Endodermal cell (in vitro differentiated cells): Measurements from ENCODE around the gene PPARG. TPM values are rescaled to one million over a fixed set of nuclear protein-coding genes. Genes with fewer than 3 reads are reported as not detected.
"Not testable (repeated sequence)": the region's sequence is repeated elsewhere in the genome, so short reads cannot be mapped to it uniquely, and the experiment has no call there.

Experiments
- DNase-seq: peaks from one replicate; pipeline ENCODE4 v3.0.0-alpha.2; 2017
- H3K27ac ChIP-seq: 2 replicates; pipeline ENCODE4 v1.5.1; 2013; ENCODE audit warnings: mild to moderate bottlenecking, low read depth, low read length, moderate library complexity
- H3K27me3 ChIP-seq: 2 replicates; pipeline ENCODE4 v1.6.1; 2013; ENCODE audit warnings: mild to moderate bottlenecking, low read length, moderate library complexity; ENCODE audit not compliant: insufficient read depth, control insufficient read depth, poor library complexity, severe bottlenecking
- H3K36me3 ChIP-seq: 2 replicates; pipeline ENCODE4 v1.7.0; 2013; ENCODE audit warnings: mild to moderate bottlenecking, low read length, moderate library complexity; ENCODE audit not compliant: control insufficient read depth, insufficient read depth
- H3K4me1 ChIP-seq: one replicate; pipeline ENCODE4 v1.7.0; 2013; ENCODE audit warnings: low read length; ENCODE audit not compliant: control insufficient read depth, insufficient read depth
- H3K4me3 ChIP-seq: 2 replicates; pipeline ENCODE4 v1.5.1; 2013; ENCODE audit warnings: mild to moderate bottlenecking, low read length, moderate library complexity
- H3K9ac ChIP-seq: 2 replicates; pipeline ENCODE4 v1.6.1; 2013; ENCODE audit warnings: mild to moderate bottlenecking, low read length, moderate library complexity; ENCODE audit not compliant: poor library complexity, severe bottlenecking; ENCODE audit errors: extremely low read depth
- H3K9me3 ChIP-seq: 2 replicates; pipeline ENCODE4 v1.6.1; 2013; ENCODE audit warnings: mild to moderate bottlenecking, low read length, moderate library complexity; ENCODE audit not compliant: control insufficient read depth
- H3K27ac Mint-ChIP-seq: 2 replicates; pipeline ENCODE4 v1.8.0; 2020; ENCODE audit warnings: mixed read lengths
- H3K27me3 Mint-ChIP-seq: 2 replicates; pipeline ENCODE4 v1.8.0; 2021; ENCODE audit warnings: mild to moderate bottlenecking, mixed read lengths; ENCODE audit not compliant: insufficient read depth
- H3K36me3 Mint-ChIP-seq: 2 replicates; pipeline ENCODE4 v1.8.0; 2020; ENCODE audit warnings: low read depth, mixed read lengths
- H3K4me1 Mint-ChIP-seq: 2 replicates; pipeline ENCODE4 v1.8.0; 2020; ENCODE audit warnings: mixed read lengths
- H3K4me3 Mint-ChIP-seq: 2 replicates; pipeline ENCODE4 v1.8.0; 2020; ENCODE audit warnings: mild to moderate bottlenecking, moderate library complexity, mixed read lengths
- H3K9me3 Mint-ChIP-seq: 2 replicates; pipeline ENCODE4 v1.8.0; 2020; ENCODE audit warnings: mild to moderate bottlenecking, mixed read lengths
- WGBS, 2 experiments: methylation state at CpG; one replicate each; pipeline versions ENCODE4 v1.1.5 to v1.1.7; 2013; ENCODE audit warnings: missing lambda C conversion rate in 2 of 2, mixed read lengths in 1 of 2; ENCODE audit not compliant: insufficient coverage in 1 of 2, insufficient read length in 1 of 2; 5-methylcytosine and 5-hydroxymethylcytosine counted together
- total RNA-seq, 2 donors: library from RNA; stranded (reverse); fragmentation: NEBNext Ultra II Directional in 1 of 2; extraction: Animal tissue kit (Norgen Biotek cat#: 25700) in 1 of 2; gene quantifications; 2 replicates in 1 of 2; 3 replicates in 1 of 2; pipeline ENCODE4 v1.2.1, GENCODE V29; 2021
- TF ChIP-seq, protein P1 (sequence below): fragments of 200-600 bp; sonication (generic); conservative IDR thresholded peaks from 2 replicates; pipeline ENCODE4 v1.5.0; 2021; ENCODE audit warnings: antibody characterized with exemption, mild to moderate bottlenecking

Gene PPARG
- total RNA-seq, 2 donors from 2014 or later, result 3.8 to 4.5 TPM

DNA sequence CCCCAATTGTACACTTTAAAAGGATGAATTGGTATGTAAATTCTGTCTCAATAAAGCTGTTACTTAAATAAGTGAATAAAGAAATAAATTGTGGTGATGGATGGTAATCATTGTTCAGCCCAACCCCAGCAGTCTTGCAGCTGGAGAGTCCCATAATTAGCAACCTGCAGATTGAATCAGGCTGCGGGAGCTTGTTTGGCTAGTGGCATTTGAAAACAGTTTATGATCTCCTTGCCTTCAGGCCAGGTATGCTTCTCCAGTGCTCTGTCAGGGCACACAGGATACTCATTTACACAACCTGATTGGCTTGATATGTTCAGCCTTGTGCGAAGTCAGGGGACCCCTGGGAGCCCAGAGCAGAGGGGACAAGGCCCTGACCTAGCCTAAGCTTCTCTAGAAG is 178.9 kb downstream of the PPARG start:
- Mint-ChIP-seq H3K9me3 (no peaks in the 10 kb centered on the region), H3K4me3 (no peak overlapping the region), H3K36me3 (no peaks in the 10 kb centered on the region), H3K4me1 (peaks cover 9% of the 10 kb centered on the region), H3K27ac (no peak overlapping the region), H3K27me3 (peaks cover 8% of the 10 kb centered on the region)
- WGBS, 2 experiments, result 85 to 100% methylated on average over 2 of the region's 2 CpGs
- Histone ChIP-seq H3K27me3 (peaks cover 1% of the 10 kb centered on the region), H3K27ac (no peak overlapping the region), H3K36me3 (no peaks in the 10 kb centered on the region), H3K9me3 (no peaks in the 10 kb centered on the region), H3K9ac (no peak overlapping the region), H3K4me1 (no peaks in the 10 kb centered on the region), H3K4me3 (no peak overlapping the region)
- TF ChIP-seq, protein P1, sequence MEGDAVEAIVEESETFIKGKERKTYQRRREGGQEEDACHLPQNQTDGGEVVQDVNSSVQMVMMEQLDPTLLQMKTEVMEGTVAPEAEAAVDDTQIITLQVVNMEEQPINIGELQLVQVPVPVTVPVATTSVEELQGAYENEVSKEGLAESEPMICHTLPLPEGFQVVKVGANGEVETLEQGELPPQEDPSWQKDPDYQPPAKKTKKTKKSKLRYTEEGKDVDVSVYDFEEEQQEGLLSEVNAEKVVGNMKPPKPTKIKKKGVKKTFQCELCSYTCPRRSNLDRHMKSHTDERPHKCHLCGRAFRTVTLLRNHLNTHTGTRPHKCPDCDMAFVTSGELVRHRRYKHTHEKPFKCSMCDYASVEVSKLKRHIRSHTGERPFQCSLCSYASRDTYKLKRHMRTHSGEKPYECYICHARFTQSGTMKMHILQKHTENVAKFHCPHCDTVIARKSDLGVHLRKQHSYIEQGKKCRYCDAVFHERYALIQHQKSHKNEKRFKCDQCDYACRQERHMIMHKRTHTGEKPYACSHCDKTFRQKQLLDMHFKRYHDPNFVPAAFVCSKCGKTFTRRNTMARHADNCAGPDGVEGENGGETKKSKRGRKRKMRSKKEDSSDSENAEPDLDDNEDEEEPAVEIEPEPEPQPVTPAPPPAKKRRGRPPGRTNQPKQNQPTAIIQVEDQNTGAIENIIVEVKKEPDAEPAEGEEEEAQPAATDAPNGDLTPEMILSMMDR, result no peak
- DNase-seq, result no peak

DNA sequence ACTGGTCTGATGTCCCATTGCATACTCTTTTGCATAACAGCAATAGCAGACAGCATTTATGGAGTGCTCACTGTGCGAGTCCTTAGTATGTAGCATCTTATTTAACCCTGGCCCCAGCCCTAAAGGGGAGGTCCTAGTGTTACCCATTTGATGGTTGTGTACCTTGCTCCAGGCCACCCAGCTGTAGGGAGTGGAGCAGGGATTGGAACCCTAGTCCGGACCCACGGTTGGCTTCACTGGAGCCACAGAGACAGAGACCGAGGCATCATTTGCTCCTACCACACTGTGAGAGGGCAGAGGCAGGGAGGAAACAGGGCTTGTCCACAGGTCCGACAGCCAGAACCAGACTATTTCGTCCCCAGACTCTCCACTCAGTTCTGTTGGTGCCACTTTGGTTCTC is 179.4 kb downstream of the PPARG start:
- Histone ChIP-seq H3K9ac (no peak overlapping the region), H3K36me3 (no peaks in the 10 kb centered on the region), H3K27ac (no peak overlapping the region), H3K27me3 (peaks cover 5% of the 10 kb centered on the region), H3K4me1 (no peaks in the 10 kb centered on the region), H3K9me3 (no peaks in the 10 kb centered on the region), H3K4me3 (no peak overlapping the region)
- Mint-ChIP-seq H3K27ac (no peak overlapping the region), H3K9me3 (no peaks in the 10 kb centered on the region), H3K4me1 (peaks cover 9% of the 10 kb centered on the region), H3K4me3 (no peak overlapping the region), H3K36me3 (no peaks in the 10 kb centered on the region), H3K27me3 (peaks cover 9% of the 10 kb centered on the region)
- TF ChIP-seq, protein P1, result no peak
- WGBS, 2 experiments, result 91 to 95% methylated on average over 3 to 6 of the region's 6 CpGs
- no peak for DNase-seq

DNA sequence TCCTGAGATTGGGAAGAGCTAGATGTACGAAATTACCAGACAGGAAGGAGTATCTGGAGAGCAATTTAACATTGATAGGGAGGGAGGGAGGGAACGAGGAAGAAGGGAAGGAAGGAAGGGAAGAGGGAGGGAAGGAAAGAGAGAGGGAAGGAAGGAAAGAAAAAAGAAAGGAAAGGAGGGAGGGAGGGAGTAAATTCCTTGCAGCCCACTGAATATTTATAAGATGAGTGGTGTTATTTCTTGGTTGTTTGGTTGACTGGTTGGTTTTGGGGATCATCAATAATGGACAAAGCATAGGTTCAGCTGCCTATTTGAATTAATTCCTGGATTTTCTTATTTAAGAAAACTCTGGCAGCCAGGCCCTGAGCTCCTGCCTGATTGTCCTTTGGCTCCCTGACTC is 179.9 kb downstream of the PPARG start:
- TF ChIP-seq, protein P1, result no peak
- 82 to 100% methylated on average over 1 to 2 of the region's 2 CpGs for WGBS, 2 experiments
- Mint-ChIP-seq H3K4me1 (peaks cover 9% of the 10 kb centered on the region), H3K9me3 (no peaks in the 10 kb centered on the region), H3K27me3 (peaks cover 9% of the 10 kb centered on the region), H3K4me3 (no peak overlapping the region), H3K36me3 (no peaks in the 10 kb centered on the region), H3K27ac (no peak overlapping the region)
- Histone ChIP-seq H3K27ac (no peak overlapping the region), H3K27me3 (peaks cover 5% of the 10 kb centered on the region), H3K4me1 (no peaks in the 10 kb centered on the region), H3K9me3 (no peaks in the 10 kb centered on the region), H3K9ac (no peak overlapping the region), H3K4me3 (no peak overlapping the region), H3K36me3 (no peaks in the 10 kb centered on the region)
- no peak for DNase-seq

DNA sequence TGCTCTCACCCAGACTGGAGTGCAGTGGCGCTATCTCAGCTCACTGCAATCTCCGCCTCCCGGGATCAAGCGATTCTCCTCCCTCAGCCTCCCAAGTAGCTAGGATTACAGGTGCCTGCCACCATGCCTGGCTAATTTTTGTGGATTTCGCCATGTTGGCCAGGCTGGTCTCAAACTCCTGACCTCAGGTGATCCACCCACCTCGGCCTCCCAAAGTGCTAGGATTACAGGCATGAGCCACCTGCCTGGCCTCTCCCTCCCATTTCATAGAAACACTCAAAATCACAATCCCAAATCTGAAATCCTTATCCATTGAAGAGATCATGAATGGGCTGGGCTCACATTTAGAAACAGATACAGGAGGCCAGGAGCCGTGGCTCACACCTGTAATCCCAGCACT is 180.4 kb downstream of the PPARG start:
- H3K27me3 Mint-ChIP-seq, H3K9me3 Mint-ChIP-seq, H3K4me3 ChIP-seq, H3K36me3 Mint-ChIP-seq, H3K27ac ChIP-seq, DNase-seq, H3K4me1 ChIP-seq, H3K4me1 Mint-ChIP-seq, H3K36me3 ChIP-seq, H3K9ac ChIP-seq, H3K27me3 ChIP-seq, H3K27ac Mint-ChIP-seq, H3K4me3 Mint-ChIP-seq, H3K9me3 ChIP-seq: not testable (repeated sequence)
- WGBS, 2 experiments, result 62 to 65% methylated on average over 6 to 7 of the region's 7 CpGs
